ENCODE results near the gene C1orf35. TPM values are rescaled to one million over a fixed set of nuclear protein-coding genes. Genes with fewer than 3 reads are reported as not detected.

The C1orf35 gene
- total RNA-seq, 1 donor from 2014 or later, result 7.1 TPM

DNA sequence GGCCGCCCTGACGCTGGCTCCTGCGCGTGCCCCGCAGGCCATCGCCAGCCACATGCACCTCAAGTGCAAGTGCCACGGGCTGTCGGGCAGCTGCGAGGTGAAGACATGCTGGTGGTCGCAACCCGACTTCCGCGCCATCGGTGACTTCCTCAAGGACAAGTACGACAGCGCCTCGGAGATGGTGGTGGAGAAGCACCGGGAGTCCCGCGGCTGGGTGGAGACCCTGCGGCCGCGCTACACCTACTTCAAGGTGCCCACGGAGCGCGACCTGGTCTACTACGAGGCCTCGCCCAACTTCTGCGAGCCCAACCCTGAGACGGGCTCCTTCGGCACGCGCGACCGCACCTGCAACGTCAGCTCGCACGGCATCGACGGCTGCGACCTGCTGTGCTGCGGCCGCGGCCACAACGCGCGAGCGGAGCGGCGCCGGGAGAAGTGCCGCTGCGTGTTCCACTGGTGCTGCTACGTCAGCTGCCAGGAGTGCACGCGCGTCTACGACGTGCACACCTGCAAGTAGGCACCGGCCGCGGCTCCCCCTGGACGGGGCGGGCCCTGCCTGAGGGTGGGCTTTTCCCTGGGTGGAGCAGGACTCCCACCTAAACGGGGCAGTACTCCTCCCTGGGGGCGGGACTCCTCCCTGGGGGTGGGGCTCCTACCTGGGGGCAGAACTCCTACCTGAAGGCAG is 44.0 kb downstream of the C1orf35 start:
- Histone ChIP-seq H3K27ac (replicated peaks) (no peak overlapping the region), H3K4me3 (peak overlapping the region; percentile 10), H3K27me3 (ENCODE audit: low read depth) (peaks cover 95% of the 10 kb centered on the region), H3K36me3 (no peaks in the 10 kb centered on the region), H3K4me1 (peaks cover 21% of the 10 kb centered on the region), H3K9me3 (replicated peaks) (peaks cover 7% of the 10 kb centered on the region)
- DNase-seq, result no peak
- intact Hi-C loops (cut with micrococcal nuclease), result no loop called here
- TF ChIP-seq, protein P1, sequence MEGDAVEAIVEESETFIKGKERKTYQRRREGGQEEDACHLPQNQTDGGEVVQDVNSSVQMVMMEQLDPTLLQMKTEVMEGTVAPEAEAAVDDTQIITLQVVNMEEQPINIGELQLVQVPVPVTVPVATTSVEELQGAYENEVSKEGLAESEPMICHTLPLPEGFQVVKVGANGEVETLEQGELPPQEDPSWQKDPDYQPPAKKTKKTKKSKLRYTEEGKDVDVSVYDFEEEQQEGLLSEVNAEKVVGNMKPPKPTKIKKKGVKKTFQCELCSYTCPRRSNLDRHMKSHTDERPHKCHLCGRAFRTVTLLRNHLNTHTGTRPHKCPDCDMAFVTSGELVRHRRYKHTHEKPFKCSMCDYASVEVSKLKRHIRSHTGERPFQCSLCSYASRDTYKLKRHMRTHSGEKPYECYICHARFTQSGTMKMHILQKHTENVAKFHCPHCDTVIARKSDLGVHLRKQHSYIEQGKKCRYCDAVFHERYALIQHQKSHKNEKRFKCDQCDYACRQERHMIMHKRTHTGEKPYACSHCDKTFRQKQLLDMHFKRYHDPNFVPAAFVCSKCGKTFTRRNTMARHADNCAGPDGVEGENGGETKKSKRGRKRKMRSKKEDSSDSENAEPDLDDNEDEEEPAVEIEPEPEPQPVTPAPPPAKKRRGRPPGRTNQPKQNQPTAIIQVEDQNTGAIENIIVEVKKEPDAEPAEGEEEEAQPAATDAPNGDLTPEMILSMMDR (IDR thresholded peaks at IDR 0.05; ENCODE audit: borderline replicate concordance), result no peak

DNA sequence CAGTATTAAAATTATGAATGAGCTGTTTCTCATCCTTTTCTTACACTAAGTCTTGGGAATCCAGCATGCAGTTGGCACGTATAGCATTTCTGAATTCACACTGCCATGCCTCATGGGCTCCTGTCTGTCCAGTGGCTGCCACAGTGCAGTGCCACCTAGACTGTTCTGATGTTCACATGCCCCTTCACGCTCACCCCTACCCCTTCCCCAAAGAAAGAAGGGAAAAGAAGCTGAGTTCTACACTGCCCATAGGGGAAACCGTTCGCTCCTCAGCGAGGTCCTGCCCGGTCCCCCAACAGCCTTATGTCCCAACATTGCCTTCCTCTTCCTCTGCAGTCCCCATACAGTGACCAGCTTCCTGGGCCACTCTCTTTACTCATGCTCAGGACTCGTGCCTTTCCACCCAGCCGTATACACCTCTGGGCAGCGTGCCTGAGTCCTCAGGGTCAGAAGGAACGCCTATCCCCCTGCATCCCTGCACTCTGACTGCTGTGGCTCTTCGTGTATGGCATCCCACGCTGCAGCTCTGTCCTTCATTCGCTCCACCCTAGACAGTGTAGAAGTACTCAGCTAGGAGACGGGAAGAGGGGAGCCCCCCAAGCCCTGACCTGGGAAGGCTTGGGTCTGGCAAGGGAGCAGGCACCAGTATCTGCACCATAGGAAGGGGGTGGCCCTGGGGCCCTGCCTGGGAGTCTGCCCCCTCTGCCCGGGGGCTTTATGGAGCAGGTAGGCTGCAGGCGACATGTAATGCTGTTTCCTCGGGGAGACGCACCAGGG is 44.8 kb downstream of the C1orf35 start:
- intact Hi-C loops (cut with micrococcal nuclease), result no loop called here
- Histone ChIP-seq H3K9me3 (replicated peaks) (peaks cover 8% of the 10 kb centered on the region), H3K4me1 (peaks cover 21% of the 10 kb centered on the region), H3K27me3 (ENCODE audit: low read depth) (peaks cover 95% of the 10 kb centered on the region), H3K4me3 (no peak overlapping the region), H3K27ac (replicated peaks) (no peak overlapping the region), H3K36me3 (no peaks in the 10 kb centered on the region)
- DNase-seq, result no peak
- TF ChIP-seq, protein P1 (IDR thresholded peaks at IDR 0.05; ENCODE audit: borderline replicate concordance), result no peak

Small RNA genes lying within 50 kb of the gene (microRNA-seq; reads per million reads assigned to microRNA genes)
- 1.2 reads per million for gene MIR3620

Other genes with a start within 250 kb of the C1orf35 start
- gene WNT9A, start 155.4 kb downstream of the C1orf35 start, total RNA-seq, result 4.8 TPM
- gene WNT3A, start 96.3 kb downstream of the C1orf35 start, total RNA-seq, result not detected
- gene ARF1, start 20.6 kb downstream of the C1orf35 start, total RNA-seq, result 294 TPM
- 51.0 TPM for gene MRPL55, start 6.0 kb upstream of the C1orf35 start, total RNA-seq
- 150 TPM for gene GUK1, start 37.0 kb upstream of the C1orf35 start, total RNA-seq
- 1.0 TPM for gene GJC2, start 46.6 kb upstream of the C1orf35 start, total RNA-seq
- gene IBA57, start 62.5 kb upstream of the C1orf35 start, total RNA-seq, result 15.0 TPM
- gene OBSCN, start 104.7 kb upstream of the C1orf35 start, total RNA-seq, result 316 TPM

All from left ventricle myocardium inferior (tissue), 1 donor.